Panc1 (cell line): ENCODE measurements around the gene PTPRK.

Source experiments
- CTCF ChIP-seq: fragments of 450-650 bp; IDR thresholded peaks from 2 replicates; pipeline ENCODE4 v1.5.1; 2017; ENCODE audit warnings: mild to moderate bottlenecking
- POLR2AphosphoS5 ChIP-seq: IDR thresholded peaks from 2 replicates; pipeline ENCODE4 v1.6.1; 2012; ENCODE audit warnings: mild to moderate bottlenecking, low read depth, low read length, moderate library complexity
- REST ChIP-seq, 2 experiments: IDR thresholded peaks; 2 replicates each; pipeline ENCODE4 v1.6.1; 2011 to 2012; ENCODE audit warnings: low read depth in 2 of 2, control low read depth in 1 of 2, low read length in 1 of 2, mild to moderate bottlenecking in 1 of 2, moderate library complexity in 1 of 2; ENCODE audit not compliant: insufficient read depth in 1 of 2
- TCF7L2 ChIP-seq: IDR thresholded peaks from 2 replicates; pipeline ENCODE4 v1.6.1; 2011; ENCODE audit warnings: mild to moderate bottlenecking, low read depth, low read length, inconsistent platforms

GRCh38 chr6:128225612-128226011, 294.8 kb downstream of the PTPRK start:
- TF ChIP-seq CTCF = no peak
- no peak for TF ChIP-seq REST (IDR thresholded peaks at IDR 0.05; ENCODE audit: insufficient read depth in 1 of 2, low read depth in 2 of 2, low read length in 1 of 2)
- TF ChIP-seq POLR2AphosphoS5 = no peak
- TF ChIP-seq TCF7L2 = no peak
